MM.1S (cell line): ENCODE measurements around the gene TSEN2.
"Not testable (repeated sequence)": the region's sequence is repeated elsewhere in the genome, so short reads cannot be mapped to it uniquely, and the experiment has no call there.

Experiments
- EZH2 ChIP-seq: fragments of 300-600 bp; sonication (generic); optimal IDR thresholded peaks from 2 replicates; pipeline ENCODE3; 2017; ENCODE audit warnings: low read depth, mild to moderate bottlenecking, antibody characterized with exemption, low read length, mixed read lengths
- TF ChIP-seq, protein P1 (sequence below): fragments of 300-600 bp; sonication (generic); IDR thresholded peaks from 2 replicates; pipeline ENCODE4 v1.5.1; 2016; ENCODE audit warnings: antibody characterized with exemption, low read length, mixed read lengths

DNA sequence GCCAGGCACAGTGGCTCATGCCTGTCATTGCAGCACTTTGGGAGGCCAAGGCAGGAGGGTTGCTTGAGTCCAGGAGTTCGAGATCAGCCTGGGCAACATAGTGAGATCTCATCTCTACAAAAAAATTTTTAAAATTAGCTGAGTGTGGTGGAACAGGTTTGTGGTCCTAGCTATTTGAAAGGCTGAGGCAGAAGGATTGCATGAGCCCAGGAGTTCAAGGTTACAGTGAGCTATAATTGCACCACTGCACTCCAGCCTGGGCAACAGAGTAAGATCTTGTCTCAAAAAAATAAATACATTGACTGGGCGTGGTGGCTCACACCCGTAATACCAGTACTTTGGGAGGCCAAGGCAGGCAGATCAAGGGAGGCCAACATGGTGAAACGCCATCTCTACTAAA lies 26.9 kb upstream of the TSEN2 start:
- TF ChIP-seq, protein P1, sequence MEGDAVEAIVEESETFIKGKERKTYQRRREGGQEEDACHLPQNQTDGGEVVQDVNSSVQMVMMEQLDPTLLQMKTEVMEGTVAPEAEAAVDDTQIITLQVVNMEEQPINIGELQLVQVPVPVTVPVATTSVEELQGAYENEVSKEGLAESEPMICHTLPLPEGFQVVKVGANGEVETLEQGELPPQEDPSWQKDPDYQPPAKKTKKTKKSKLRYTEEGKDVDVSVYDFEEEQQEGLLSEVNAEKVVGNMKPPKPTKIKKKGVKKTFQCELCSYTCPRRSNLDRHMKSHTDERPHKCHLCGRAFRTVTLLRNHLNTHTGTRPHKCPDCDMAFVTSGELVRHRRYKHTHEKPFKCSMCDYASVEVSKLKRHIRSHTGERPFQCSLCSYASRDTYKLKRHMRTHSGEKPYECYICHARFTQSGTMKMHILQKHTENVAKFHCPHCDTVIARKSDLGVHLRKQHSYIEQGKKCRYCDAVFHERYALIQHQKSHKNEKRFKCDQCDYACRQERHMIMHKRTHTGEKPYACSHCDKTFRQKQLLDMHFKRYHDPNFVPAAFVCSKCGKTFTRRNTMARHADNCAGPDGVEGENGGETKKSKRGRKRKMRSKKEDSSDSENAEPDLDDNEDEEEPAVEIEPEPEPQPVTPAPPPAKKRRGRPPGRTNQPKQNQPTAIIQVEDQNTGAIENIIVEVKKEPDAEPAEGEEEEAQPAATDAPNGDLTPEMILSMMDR: not testable (repeated sequence)
- not testable (repeated sequence) for TF ChIP-seq EZH2
